WTC11 (cell line): ENCODE data around the gene NTPCR.

ENCODE experiments used
- CTCF ChIP-seq: fragments of 200-600 bp; IDR thresholded peaks from 2 replicates; pipeline ENCODE4 v1.8.0; 2022; ENCODE audit warnings: antibody characterized with exemption
- E2F5 ChIP-seq: sonication (generic); formaldehyde crosslinking; IDR thresholded peaks from 2 replicates; pipeline ENCODE4 v1.8.1; 2022; ENCODE audit warnings: mild to moderate bottlenecking, moderate library complexity, missing genetic modification reagents
- FOXK1 ChIP-seq: sonication (generic); formaldehyde crosslinking; IDR thresholded peaks from 2 replicates; pipeline ENCODE4 v1.8.0; 2022; ENCODE audit warnings: mild to moderate bottlenecking, moderate library complexity, missing genetic modification reagents
- NFYB ChIP-seq: sonication (generic); formaldehyde crosslinking; conservative IDR thresholded peaks from 2 replicates; pipeline ENCODE4 v1.8.0; 2022; ENCODE audit warnings: low read depth, missing genetic modification reagents
- NR2C2 ChIP-seq: sonication (generic); formaldehyde crosslinking; IDR thresholded peaks from 2 replicates; pipeline ENCODE4 v1.8.0; 2022; ENCODE audit warnings: mild to moderate bottlenecking, missing genetic modification reagents
- TEAD4 ChIP-seq: sonication (generic); formaldehyde crosslinking; IDR thresholded peaks from 2 replicates; pipeline ENCODE4 v1.8.0; 2022; ENCODE audit warnings: mild to moderate bottlenecking, missing genetic modification reagents
- ZNF138 ChIP-seq: sonication (generic); formaldehyde crosslinking; conservative IDR thresholded peaks from 2 replicates; pipeline ENCODE4 v1.8.1; 2022; ENCODE audit warnings: mild to moderate bottlenecking, moderate library complexity, missing genetic modification reagents
- ZNF263 ChIP-seq: sonication (generic); formaldehyde crosslinking; IDR thresholded peaks from 2 replicates; pipeline ENCODE4 v1.8.1; 2022; ENCODE audit warnings: low read depth, mild to moderate bottlenecking, moderate library complexity, missing genetic modification reagents
- TF ChIP-seq, protein P1 (sequence below): sonication (generic); formaldehyde crosslinking; IDR thresholded peaks from 2 replicates; pipeline ENCODE4 v1.8.1; 2023; ENCODE audit warnings: mild to moderate bottlenecking, missing genetic modification reagents
- TF ChIP-seq, protein P2 (sequence below): sonication (generic); formaldehyde crosslinking; conservative IDR thresholded peaks from 2 replicates; pipeline ENCODE4 v1.8.1; 2023; ENCODE audit warnings: mild to moderate bottlenecking, low read depth, missing genetic modification reagents, moderate library complexity
- TF ChIP-seq, protein P3 (sequence below): sonication (generic); formaldehyde crosslinking; IDR thresholded peaks from 2 replicates; pipeline ENCODE4 v1.8.0; 2022; ENCODE audit warnings: mild to moderate bottlenecking, missing genetic modification reagents
- TF ChIP-seq, protein P4 (sequence below): sonication (generic); formaldehyde crosslinking; IDR thresholded peaks from 2 replicates; pipeline ENCODE4 v1.8.0; 2022; ENCODE audit warnings: mild to moderate bottlenecking, missing genetic modification reagents
- TF ChIP-seq, protein P5 (sequence below): sonication (generic); formaldehyde crosslinking; IDR thresholded peaks from 2 replicates; pipeline ENCODE4 v1.8.1; 2022; ENCODE audit warnings: mild to moderate bottlenecking, missing genetic modification reagents, moderate library complexity, borderline replicate concordance
- TF ChIP-seq, protein P6 (sequence below): sonication (generic); formaldehyde crosslinking; IDR thresholded peaks from 2 replicates; pipeline ENCODE4 v1.8.1; 2023; ENCODE audit warnings: mild to moderate bottlenecking, missing genetic modification reagents, borderline replicate concordance

GRCh38 chr1:233016798-233017197, 66.4 kb downstream of the NTPCR start:
- TF ChIP-seq, protein P1, sequence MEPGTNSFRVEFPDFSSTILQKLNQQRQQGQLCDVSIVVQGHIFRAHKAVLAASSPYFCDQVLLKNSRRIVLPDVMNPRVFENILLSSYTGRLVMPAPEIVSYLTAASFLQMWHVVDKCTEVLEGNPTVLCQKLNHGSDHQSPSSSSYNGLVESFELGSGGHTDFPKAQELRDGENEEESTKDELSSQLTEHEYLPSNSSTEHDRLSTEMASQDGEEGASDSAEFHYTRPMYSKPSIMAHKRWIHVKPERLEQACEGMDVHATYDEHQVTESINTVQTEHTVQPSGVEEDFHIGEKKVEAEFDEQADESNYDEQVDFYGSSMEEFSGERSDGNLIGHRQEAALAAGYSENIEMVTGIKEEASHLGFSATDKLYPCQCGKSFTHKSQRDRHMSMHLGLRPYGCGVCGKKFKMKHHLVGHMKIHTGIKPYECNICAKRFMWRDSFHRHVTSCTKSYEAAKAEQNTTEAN (CRISPR knock-in tag) = no peak
- TF ChIP-seq, protein P2, sequence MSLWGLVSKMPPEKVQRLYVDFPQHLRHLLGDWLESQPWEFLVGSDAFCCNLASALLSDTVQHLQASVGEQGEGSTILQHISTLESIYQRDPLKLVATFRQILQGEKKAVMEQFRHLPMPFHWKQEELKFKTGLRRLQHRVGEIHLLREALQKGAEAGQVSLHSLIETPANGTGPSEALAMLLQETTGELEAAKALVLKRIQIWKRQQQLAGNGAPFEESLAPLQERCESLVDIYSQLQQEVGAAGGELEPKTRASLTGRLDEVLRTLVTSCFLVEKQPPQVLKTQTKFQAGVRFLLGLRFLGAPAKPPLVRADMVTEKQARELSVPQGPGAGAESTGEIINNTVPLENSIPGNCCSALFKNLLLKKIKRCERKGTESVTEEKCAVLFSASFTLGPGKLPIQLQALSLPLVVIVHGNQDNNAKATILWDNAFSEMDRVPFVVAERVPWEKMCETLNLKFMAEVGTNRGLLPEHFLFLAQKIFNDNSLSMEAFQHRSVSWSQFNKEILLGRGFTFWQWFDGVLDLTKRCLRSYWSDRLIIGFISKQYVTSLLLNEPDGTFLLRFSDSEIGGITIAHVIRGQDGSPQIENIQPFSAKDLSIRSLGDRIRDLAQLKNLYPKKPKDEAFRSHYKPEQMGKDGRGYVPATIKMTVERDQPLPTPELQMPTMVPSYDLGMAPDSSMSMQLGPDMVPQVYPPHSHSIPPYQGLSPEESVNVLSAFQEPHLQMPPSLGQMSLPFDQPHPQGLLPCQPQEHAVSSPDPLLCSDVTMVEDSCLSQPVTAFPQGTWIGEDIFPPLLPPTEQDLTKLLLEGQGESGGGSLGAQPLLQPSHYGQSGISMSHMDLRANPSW (CRISPR knock-in tag) = no peak
- TF ChIP-seq CTCF (no peak), NFYB (CRISPR knock-in tag) (no peak), ZNF263 (CRISPR knock-in tag) (no peak), FOXK1 (no peak), E2F5 (CRISPR knock-in tag) (no peak), TEAD4 (CRISPR knock-in tag) (no peak), ZNF138 (CRISPR knock-in tag) (no peak), NR2C2 (CRISPR knock-in tag) (no peak)
- TF ChIP-seq, protein P3, sequence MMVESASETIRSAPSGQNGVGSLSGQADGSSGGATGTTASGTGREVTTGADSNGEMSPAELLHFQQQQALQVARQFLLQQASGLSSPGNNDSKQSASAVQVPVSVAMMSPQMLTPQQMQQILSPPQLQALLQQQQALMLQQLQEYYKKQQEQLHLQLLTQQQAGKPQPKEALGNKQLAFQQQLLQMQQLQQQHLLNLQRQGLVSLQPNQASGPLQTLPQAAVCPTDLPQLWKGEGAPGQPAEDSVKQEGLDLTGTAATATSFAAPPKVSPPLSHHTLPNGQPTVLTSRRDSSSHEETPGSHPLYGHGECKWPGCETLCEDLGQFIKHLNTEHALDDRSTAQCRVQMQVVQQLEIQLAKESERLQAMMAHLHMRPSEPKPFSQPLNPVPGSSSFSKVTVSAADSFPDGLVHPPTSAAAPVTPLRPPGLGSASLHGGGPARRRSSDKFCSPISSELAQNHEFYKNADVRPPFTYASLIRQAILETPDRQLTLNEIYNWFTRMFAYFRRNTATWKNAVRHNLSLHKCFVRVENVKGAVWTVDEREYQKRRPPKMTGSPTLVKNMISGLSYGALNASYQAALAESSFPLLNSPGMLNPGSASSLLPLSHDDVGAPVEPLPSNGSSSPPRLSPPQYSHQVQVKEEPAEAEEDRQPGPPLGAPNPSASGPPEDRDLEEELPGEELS (CRISPR knock-in tag) = no peak
- TF ChIP-seq, protein P4, sequence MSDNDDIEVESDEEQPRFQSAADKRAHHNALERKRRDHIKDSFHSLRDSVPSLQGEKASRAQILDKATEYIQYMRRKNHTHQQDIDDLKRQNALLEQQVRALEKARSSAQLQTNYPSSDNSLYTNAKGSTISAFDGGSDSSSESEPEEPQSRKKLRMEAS (CRISPR knock-in tag) = no peak
- TF ChIP-seq, protein P5, sequence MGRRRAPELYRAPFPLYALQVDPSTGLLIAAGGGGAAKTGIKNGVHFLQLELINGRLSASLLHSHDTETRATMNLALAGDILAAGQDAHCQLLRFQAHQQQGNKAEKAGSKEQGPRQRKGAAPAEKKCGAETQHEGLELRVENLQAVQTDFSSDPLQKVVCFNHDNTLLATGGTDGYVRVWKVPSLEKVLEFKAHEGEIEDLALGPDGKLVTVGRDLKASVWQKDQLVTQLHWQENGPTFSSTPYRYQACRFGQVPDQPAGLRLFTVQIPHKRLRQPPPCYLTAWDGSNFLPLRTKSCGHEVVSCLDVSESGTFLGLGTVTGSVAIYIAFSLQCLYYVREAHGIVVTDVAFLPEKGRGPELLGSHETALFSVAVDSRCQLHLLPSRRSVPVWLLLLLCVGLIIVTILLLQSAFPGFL (CRISPR knock-in tag) = no peak
- TF ChIP-seq, protein P6, sequence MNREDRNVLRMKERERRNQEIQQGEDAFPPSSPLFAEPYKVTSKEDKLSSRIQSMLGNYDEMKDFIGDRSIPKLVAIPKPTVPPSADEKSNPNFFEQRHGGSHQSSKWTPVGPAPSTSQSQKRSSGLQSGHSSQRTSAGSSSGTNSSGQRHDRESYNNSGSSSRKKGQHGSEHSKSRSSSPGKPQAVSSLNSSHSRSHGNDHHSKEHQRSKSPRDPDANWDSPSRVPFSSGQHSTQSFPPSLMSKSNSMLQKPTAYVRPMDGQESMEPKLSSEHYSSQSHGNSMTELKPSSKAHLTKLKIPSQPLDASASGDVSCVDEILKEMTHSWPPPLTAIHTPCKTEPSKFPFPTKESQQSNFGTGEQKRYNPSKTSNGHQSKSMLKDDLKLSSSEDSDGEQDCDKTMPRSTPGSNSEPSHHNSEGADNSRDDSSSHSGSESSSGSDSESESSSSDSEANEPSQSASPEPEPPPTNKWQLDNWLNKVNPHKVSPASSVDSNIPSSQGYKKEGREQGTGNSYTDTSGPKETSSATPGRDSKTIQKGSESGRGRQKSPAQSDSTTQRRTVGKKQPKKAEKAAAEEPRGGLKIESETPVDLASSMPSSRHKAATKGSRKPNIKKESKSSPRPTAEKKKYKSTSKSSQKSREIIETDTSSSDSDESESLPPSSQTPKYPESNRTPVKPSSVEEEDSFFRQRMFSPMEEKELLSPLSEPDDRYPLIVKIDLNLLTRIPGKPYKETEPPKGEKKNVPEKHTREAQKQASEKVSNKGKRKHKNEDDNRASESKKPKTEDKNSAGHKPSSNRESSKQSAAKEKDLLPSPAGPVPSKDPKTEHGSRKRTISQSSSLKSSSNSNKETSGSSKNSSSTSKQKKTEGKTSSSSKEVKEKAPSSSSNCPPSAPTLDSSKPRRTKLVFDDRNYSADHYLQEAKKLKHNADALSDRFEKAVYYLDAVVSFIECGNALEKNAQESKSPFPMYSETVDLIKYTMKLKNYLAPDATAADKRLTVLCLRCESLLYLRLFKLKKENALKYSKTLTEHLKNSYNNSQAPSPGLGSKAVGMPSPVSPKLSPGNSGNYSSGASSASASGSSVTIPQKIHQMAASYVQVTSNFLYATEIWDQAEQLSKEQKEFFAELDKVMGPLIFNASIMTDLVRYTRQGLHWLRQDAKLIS (CRISPR knock-in tag) = no peak
